ENCODE measurements around the gene SERPINH1. TPM values are rescaled to one million over a fixed set of nuclear protein-coding genes. Genes with fewer than 3 reads are reported as not detected.

The SERPINH1 gene
- total RNA-seq, 4 donors from 2014 or later, result 102 to 167 (median 143) TPM

GRCh38 chr11:75527130-75527529, 34.9 kb upstream of the SERPINH1 start:
- H3K27ac ChIP-seq, result no peak overlapping the region
- no peak for DNase-seq
- WGBS, 2 donors, result 91 to 94% methylated on average over 5 of the region's 5 CpGs
- intact Hi-C loops (cut with DNase I), result loop anchor here (5.0 kb wide), 1 partner anchor 130 kb away; the partner anchor contains the start of gene RPS3
- H3K4me3 ChIP-seq (replicated peaks in 1 of 3), result no peak overlapping the region
- no peaks in the 10 kb centered on the region for H3K9me3 ChIP-seq
- no peaks in the 10 kb centered on the region for H3K27me3 ChIP-seq
- TF ChIP-seq POLR2A (IDR thresholded peaks at IDR 0.05), result no peak
- no peak for TF ChIP-seq CTCF (IDR thresholded peaks at IDR 0.05)
- H3K4me1 ChIP-seq, result peaks cover 6 to 18% of the 10 kb centered on the region in 2 donors
- H3K36me3 ChIP-seq, result no peaks in the 10 kb centered on the region

GRCh38 chr11:75527938-75528735, 33.9 kb upstream of the SERPINH1 start:
- no peak overlapping the region for H3K27ac ChIP-seq
- peaks cover 6 to 20% of the 10 kb centered on the region in 2 donors for H3K4me1 ChIP-seq
- H3K9me3 ChIP-seq, result no peaks in the 10 kb centered on the region
- DNase-seq, result no peak
- TF ChIP-seq POLR2A (IDR thresholded peaks at IDR 0.05) (no peak), CTCF (IDR thresholded peaks at IDR 0.05) (no peak)
- H3K4me3 ChIP-seq (replicated peaks in 1 of 3), result no peak overlapping the region
- WGBS, 2 donors, result 65 to 69% methylated on average over 10 of the region's 10 CpGs
- H3K36me3 ChIP-seq, result no peaks in the 10 kb centered on the region
- intact Hi-C loops (cut with DNase I), result loop anchor here (5.0 kb wide), 1 partner anchor 131 kb away; the partner anchor contains the start of gene RPS3
- no peaks in the 10 kb centered on the region for H3K27me3 ChIP-seq

- H3K27me3 ChIP-seq, result no peaks in the 10 kb centered on the region
- H3K4me1 ChIP-seq, result peaks cover 0 to 7% of the 10 kb centered on the region in 2 donors
- H3K27ac ChIP-seq, result no peak overlapping the region
- no peak for DNase-seq
- WGBS, 2 donors, result 59 to 67% methylated on average over 3 of the region's 3 CpGs
- H3K4me3 ChIP-seq (replicated peaks in 1 of 3), result no peak overlapping the region
- no peaks in the 10 kb centered on the region for H3K36me3 ChIP-seq
- no peaks in the 10 kb centered on the region for H3K9me3 ChIP-seq
- intact Hi-C loops (cut with DNase I), result loop anchor here (2.0 kb wide), 1 partner anchor 86 kb away; no protein-coding TSS in a partner anchor
- TF ChIP-seq CTCF (IDR thresholded peaks at IDR 0.05), result no peak
- no peak for TF ChIP-seq POLR2A (IDR thresholded peaks at IDR 0.05)
Measured at GRCh38 chr11:75530577-75530976, 31.5 kb upstream of the SERPINH1 start.

- H3K27me3 ChIP-seq, result no peaks in the 10 kb centered on the region
- no peaks in the 10 kb centered on the region for H3K9me3 ChIP-seq
- intact Hi-C loops (cut with DNase I), result loop anchor here (2.0 kb wide), 1 partner anchor 87 kb away; no protein-coding TSS in a partner anchor
- WGBS, 2 donors, result 79 to 80% methylated on average over 4 of the region's 4 CpGs
- no peak for DNase-seq
- H3K36me3 ChIP-seq, result no peaks in the 10 kb centered on the region
- peaks cover 0 to 5% of the 10 kb centered on the region in 2 donors for H3K4me1 ChIP-seq
- H3K4me3 ChIP-seq (replicated peaks in 1 of 3), result no peak overlapping the region
- no peak overlapping the region for H3K27ac ChIP-seq
- TF ChIP-seq POLR2A (IDR thresholded peaks at IDR 0.05), result no peak
- no peak for TF ChIP-seq CTCF (IDR thresholded peaks at IDR 0.05)
Measured at GRCh38 chr11:75531325-75531724, 30.7 kb upstream of the SERPINH1 start.
